ENCODE measurements around the gene PLAGL1.
"Not testable (repeated sequence)": the region's sequence is repeated elsewhere in the genome, so short reads cannot be mapped to it uniquely, and the experiment has no call there.

Gene PLAGL1, protein sequence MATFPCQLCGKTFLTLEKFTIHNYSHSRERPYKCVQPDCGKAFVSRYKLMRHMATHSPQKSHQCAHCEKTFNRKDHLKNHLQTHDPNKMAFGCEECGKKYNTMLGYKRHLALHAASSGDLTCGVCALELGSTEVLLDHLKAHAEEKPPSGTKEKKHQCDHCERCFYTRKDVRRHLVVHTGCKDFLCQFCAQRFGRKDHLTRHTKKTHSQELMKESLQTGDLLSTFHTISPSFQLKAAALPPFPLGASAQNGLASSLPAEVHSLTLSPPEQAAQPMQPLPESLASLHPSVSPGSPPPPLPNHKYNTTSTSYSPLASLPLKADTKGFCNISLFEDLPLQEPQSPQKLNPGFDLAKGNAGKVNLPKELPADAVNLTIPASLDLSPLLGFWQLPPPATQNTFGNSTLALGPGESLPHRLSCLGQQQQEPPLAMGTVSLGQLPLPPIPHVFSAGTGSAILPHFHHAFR

DNA sequence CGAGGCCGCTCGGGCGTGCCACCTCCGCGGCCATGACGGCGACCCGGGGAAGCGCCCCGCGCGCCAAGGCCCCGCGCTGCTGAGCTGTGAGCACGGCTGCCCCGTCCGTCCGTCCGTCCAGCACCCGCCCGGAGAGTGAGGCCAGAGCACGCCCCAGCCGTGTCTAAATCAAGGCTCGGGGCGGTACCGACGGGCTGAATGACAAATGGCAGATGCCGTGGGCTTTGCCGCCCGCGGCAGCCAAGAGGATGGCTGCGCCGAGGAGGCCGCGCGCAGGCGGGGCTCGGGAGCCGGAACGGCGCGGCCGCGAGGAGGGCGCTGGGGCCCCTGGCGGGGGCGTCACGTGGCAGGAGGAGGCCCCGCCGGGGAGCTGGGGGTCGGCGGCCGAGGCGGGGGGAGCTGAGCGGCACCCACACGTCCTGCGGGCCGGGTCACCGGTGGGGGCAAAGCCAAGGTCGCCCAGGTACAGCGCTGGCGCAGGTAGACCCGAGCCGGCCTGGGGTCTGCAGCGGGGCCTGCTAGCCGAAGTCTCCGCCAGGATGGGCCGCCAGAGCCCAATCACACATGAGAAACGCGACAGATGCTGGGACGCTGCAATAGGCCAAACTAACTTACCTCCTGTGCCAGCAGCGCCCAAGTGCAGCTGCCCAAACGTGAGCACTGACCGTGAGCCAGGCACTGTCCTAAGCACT lies at the start of gene PLAGL1:
Gene PLAGL1 (minus strand): TSS at position 140 of the 692 bp plus-strand sequence. CDS start 60,123 bp downstream, outside the sequence.
- peak; percentile 27 to 44 for DNase-seq

DNA sequence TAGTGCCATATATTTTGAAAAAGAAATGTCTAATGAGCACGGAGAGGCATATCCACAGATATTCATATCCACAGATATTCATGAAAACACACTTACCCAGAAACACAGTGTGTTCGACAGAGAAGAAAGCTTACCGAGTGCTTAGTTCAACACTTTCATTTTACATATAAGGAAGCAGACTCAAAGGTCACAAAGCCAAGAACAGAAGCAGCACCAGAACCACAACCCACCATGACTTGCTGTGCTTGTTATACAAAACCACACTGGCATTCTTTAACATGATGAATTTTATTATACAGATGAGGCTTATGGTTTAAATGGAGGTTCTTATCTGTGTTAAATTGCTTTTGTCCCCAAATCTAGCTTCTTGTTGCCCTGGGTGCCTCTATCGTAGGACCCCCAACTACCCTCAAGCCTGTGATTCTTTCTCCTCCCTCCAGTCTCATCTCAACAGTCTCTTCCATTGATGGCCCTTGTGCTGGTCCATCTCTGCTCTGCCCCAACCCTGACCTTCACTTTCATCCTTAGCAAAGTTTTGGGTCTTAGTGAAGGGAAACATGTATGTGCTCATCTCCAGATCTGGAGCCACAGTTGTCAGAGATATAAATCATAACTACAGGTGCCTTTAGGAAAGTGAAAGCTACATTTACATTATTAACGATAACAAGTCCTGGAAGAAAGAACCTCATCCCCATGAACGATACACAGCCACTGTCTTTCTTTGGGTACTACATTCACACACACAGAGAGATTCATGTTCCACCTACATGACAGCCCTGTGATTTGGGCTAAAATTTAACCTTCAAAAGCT lies 47.3 kb upstream of the PLAGL1 start:
- DNase-seq: peak; percentile 49

DNA sequence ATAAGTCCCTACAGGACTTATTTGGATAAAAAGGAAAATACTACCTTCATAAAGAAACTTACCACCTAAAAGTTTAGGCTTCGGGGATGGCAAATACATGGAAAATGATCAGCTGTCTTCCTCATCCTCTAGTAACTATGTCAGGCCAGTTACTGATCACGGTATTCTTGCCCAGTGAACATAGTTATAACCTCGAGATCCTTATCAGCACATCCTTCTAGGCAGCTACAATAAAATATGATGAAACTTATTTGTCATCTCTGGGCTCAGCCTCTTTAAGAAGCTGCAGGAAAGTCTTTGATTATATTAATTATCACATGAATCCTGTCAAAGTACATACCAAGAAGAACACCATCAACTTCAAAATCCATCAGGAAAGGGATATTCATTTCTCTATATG lies 45.5 kb upstream of the PLAGL1 start:
- no peak for DNase-seq

DNA sequence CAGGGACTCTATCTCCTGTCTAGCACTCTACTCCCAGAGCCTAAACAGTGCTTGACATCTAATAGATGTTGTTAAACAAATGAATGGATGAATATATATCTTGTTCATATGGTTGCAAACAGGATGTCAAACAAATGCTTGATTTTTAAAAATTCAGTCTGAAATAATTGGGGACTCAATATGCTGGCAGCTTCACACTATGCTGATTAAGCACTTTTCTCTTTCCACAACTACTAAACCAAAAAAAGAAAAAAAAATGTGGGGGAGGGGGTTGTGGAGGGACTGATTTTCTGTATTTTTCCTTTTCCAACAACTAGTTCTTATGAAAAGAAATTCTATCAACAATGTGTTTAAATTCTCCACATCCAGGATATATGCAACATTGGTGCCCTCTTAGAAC lies 44.4 kb upstream of the PLAGL1 start:
- no peak for DNase-seq

DNA sequence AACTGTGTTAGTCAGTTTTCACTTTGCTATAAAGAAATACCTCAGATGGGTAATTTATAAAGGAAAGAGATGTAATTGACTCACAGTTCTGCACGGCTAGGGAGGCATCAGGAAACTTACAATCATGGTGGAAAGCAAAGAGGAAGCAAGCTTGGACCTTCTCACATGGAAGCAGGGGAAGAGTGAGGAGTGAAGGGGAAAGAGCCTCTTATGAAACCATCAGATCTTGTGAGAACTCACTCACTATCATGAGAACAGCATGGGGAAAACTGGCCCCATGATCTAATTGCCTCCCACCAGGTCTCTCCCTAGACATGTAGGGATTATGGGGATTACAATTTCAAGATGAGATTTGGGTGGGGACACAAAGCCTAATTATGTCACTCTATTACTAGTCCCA lies 41.3 kb upstream of the PLAGL1 start:
- no peak for DNase-seq

GRCh38 chr6:144047688-144048087 lies 39.6 kb upstream of the PLAGL1 start:
- no peak for DNase-seq

DNA sequence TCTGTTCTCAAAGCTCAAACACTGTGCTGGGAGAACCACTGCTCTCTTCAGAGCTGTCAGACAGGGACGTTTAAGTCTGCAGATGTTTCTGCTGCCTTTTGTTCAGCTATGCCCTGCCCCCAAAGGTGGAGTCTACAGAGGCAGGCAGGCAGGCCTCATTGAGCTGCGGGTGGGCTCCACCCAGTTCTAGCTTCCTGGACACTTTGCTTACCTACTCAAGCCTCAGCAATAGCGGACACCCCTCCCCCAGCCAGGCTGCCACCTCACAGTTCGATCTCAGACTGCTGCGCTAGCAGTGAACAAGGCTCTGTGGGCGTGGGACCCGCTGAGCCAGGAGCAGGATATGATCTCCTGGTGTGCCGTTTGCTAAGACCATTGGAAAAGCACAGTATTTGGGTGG lies 38.6 kb upstream of the PLAGL1 start:
- not testable (repeated sequence) for DNase-seq

GRCh38 chr6:144044989-144045388 lies 36.9 kb upstream of the PLAGL1 start:
- DNase-seq: not testable (repeated sequence)

GRCh38 chr6:144036835-144037195 lies 28.8 kb upstream of the PLAGL1 start:
- DNase-seq: no peak

- DNase-seq: no peak
Measured at GRCh38 chr6:144036064-144036834, 28.2 kb upstream of the PLAGL1 start.

DNA sequence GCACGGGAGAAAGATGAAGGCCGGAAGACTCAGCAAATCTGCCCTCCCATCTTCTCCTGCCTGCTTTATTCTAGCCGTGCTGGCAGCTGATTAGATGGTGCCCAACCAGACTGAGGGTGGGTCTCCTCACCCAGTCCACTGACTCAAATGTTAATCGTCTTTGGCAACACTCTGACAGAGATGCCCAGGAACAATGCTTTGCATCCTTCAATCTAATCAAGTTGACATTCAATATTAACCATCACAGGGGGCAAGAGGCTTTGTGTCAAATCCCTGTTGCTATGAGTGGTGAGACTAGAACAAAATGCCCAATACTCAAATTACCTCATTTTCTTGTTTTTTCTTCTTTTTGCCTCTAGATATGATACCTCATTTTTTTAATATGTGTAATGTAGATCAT lies 27.4 kb upstream of the PLAGL1 start:
- DNase-seq: no peak

DNA sequence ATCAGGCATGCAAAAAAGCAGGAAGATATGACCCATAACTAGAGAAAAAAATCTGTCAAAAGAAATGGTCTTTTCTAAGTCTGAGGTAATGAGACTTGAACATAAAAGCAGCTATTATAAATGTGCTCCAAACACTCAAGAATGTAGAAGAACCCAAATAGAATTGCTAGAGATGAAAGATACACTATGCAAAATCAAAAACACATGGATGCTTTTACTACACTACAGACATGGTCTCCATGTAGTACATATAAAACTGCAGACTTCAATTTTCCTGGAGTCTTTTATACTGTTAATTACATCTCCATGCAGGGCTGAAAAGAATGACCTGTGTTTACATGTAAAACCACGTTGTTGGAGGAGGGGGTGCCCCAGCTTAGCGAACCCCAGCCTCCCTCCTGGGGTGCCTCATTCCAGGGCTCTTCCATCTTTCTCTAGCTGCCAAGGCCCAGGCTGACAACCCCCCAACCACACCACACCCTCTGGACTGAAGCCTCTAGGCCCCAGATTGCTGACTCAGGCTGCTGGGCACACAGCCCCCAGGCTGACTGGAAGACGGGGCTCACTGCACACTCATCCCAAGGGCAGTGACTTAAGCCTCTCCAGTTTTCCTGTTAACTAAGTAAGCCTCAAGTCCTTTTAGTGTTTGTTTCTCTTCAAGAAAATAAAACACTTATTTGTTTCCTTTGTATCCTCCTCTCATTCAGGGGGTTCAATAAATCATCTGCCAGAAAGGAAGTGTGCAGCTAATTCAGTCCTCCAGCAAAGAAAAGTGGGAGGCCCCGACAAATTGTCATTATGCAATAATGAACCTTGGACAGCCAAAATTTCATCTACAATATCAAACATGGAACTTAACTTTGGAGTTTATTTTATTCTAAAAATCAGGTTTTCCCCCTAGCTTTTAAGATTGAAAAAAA lies 26.0 kb upstream of the PLAGL1 start:
- DNase-seq: no peak

- DNase-seq: no peak
Measured at GRCh38 chr6:144029452-144029851, 21.4 kb upstream of the PLAGL1 start.

- no peak for DNase-seq
Measured at GRCh38 chr6:144027932-144028587, 20.0 kb upstream of the PLAGL1 start.

GRCh38 chr6:144023216-144023615 lies 15.2 kb upstream of the PLAGL1 start:
- DNase-seq: no peak

DNA sequence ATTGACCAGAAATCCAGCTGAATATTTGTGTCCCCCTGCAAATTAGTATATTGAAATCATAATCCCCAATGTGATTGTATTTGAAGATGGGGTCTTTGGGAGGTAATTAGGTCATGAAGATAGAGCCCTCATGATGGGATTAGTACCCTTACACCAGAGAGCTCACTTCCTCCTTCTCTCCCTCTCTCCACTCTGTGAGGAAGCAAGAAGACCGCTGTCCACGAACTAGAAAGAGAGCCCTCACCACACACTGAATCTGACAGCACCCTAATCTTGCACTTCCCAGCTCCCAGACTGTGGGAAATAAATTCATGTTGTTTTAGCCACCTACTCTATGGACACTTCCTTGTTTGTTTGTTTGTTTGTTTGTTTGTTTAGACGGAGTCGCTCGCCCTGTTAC lies 11.9 kb upstream of the PLAGL1 start:
- no peak for DNase-seq

GRCh38 chr6:144017166-144018094 lies 9.4 kb upstream of the PLAGL1 start:
- no peak for DNase-seq

GRCh38 chr6:144013486-144013909 lies 5.4 kb upstream of the PLAGL1 start:
- DNase-seq: peak; percentile 70 to 75

GRCh38 chr6:144012534-144012933 lies 4.5 kb upstream of the PLAGL1 start:
- no peak for DNase-seq

- not testable (repeated sequence) for DNase-seq
Measured at GRCh38 chr6:144009628-144010027, 1.6 kb upstream of the PLAGL1 start.
